Memory B cell (primary cell): ENCODE measurements around the gene TMTC1.

Source experiments
- ATAC-seq: fragments of 150-1000 bp; cut with Tn5 transposase; 2 replicates; pipeline ENCODE4 v1.10.0; 2021; ENCODE audit warnings: low read depth, mild to moderate bottlenecking, moderate library complexity
- DNase-seq, 2 donors: peaks; one replicate each; pipeline ENCODE4 v3.0.0; 2022; ENCODE audit warnings: low spot score in 2 of 2
- H3K27ac Mint-ChIP-seq: one replicate; pipeline ENCODE4 v1.8.0; 2022; ENCODE audit warnings: mild to moderate bottlenecking, moderate library complexity, mixed read lengths
- H3K27me3 Mint-ChIP-seq: one replicate; pipeline ENCODE4 v1.8.0; 2022; ENCODE audit warnings: mixed read lengths
- H3K36me3 Mint-ChIP-seq: one replicate; pipeline ENCODE4 v1.8.0; 2022; ENCODE audit warnings: mild to moderate bottlenecking, mixed read lengths
- H3K4me1 Mint-ChIP-seq: one replicate; pipeline ENCODE4 v1.8.0; 2022; ENCODE audit warnings: mixed read lengths
- H3K4me3 Mint-ChIP-seq: one replicate; pipeline ENCODE4 v1.8.0; 2022; ENCODE audit warnings: mild to moderate bottlenecking, moderate library complexity, mixed read lengths
- H3K9me3 Mint-ChIP-seq: one replicate; pipeline ENCODE4 v1.8.0; 2022; ENCODE audit warnings: mixed read lengths

Gene TMTC1

GRCh38 chr12:29671742-29672141 is 112.0 kb downstream of the TMTC1 start:
- no peak for ATAC-seq
- DNase-seq, result no peak
- Mint-ChIP-seq H3K9me3 (no peaks in the 10 kb centered on the region), H3K4me1 (no peaks in the 10 kb centered on the region), H3K27me3 (no peaks in the 10 kb centered on the region), H3K27ac (no peak overlapping the region), H3K36me3 (no peaks in the 10 kb centered on the region), H3K4me3 (no peak overlapping the region)

GRCh38 chr12:29667011-29667410 is 116.7 kb downstream of the TMTC1 start:
- no peak for ATAC-seq
- Mint-ChIP-seq H3K9me3 (no peaks in the 10 kb centered on the region), H3K27ac (no peak overlapping the region), H3K36me3 (no peaks in the 10 kb centered on the region), H3K27me3 (no peaks in the 10 kb centered on the region), H3K4me1 (no peaks in the 10 kb centered on the region), H3K4me3 (no peak overlapping the region)
- DNase-seq, result no peak

GRCh38 chr12:29665107-29665506 is 118.6 kb downstream of the TMTC1 start:
- H3K27ac Mint-ChIP-seq, result no peak overlapping the region
- no peak overlapping the region for H3K4me3 Mint-ChIP-seq
- ATAC-seq (no peak), DNase-seq (no peak)
- no peaks in the 10 kb centered on the region for H3K27me3 Mint-ChIP-seq
- no peaks in the 10 kb centered on the region for H3K36me3 Mint-ChIP-seq
- no peaks in the 10 kb centered on the region for H3K4me1 Mint-ChIP-seq
- H3K9me3 Mint-ChIP-seq, result no peaks in the 10 kb centered on the region

- H3K4me1 Mint-ChIP-seq, result no peaks in the 10 kb centered on the region
- H3K9me3 Mint-ChIP-seq, result no peaks in the 10 kb centered on the region
- no peak overlapping the region for H3K27ac Mint-ChIP-seq
- no peaks in the 10 kb centered on the region for H3K36me3 Mint-ChIP-seq
- DNase-seq (no peak), ATAC-seq (no peak)
- no peak overlapping the region for H3K4me3 Mint-ChIP-seq
- no peaks in the 10 kb centered on the region for H3K27me3 Mint-ChIP-seq
Measured at GRCh38 chr12:29662734-29663323, 120.9 kb downstream of the TMTC1 start.

GRCh38 chr12:29660847-29661246 is 122.9 kb downstream of the TMTC1 start:
- Mint-ChIP-seq H3K27me3 (no peaks in the 10 kb centered on the region), H3K4me3 (no peak overlapping the region), H3K27ac (no peak overlapping the region), H3K9me3 (no peaks in the 10 kb centered on the region), H3K4me1 (no peaks in the 10 kb centered on the region), H3K36me3 (no peaks in the 10 kb centered on the region)
- ATAC-seq (no peak), DNase-seq (no peak)

GRCh38 chr12:29656762-29657538 is 126.8 kb downstream of the TMTC1 start:
- ATAC-seq, result no peak
- no peak for DNase-seq
- no peak overlapping the region for H3K27ac Mint-ChIP-seq
- no peaks in the 10 kb centered on the region for H3K36me3 Mint-ChIP-seq
- H3K9me3 Mint-ChIP-seq, result no peaks in the 10 kb centered on the region
- no peaks in the 10 kb centered on the region for H3K4me1 Mint-ChIP-seq
- H3K4me3 Mint-ChIP-seq, result no peak overlapping the region
- no peaks in the 10 kb centered on the region for H3K27me3 Mint-ChIP-seq

- H3K36me3 Mint-ChIP-seq, result no peaks in the 10 kb centered on the region
- no peaks in the 10 kb centered on the region for H3K9me3 Mint-ChIP-seq
- H3K27ac Mint-ChIP-seq, result no peak overlapping the region
- no peak overlapping the region for H3K4me3 Mint-ChIP-seq
- ATAC-seq (no peak), DNase-seq (no peak)
- H3K4me1 Mint-ChIP-seq, result no peaks in the 10 kb centered on the region
- no peaks in the 10 kb centered on the region for H3K27me3 Mint-ChIP-seq
Measured at GRCh38 chr12:29655861-29656260, 127.9 kb downstream of the TMTC1 start.

- H3K9me3 Mint-ChIP-seq, result no peaks in the 10 kb centered on the region
- DNase-seq, result no peak
- ATAC-seq, result no peak
Measured at GRCh38 chr12:29653286-29653685, 130.5 kb downstream of the TMTC1 start.

GRCh38 chr12:29650371-29650770 is 133.4 kb downstream of the TMTC1 start:
- no peaks in the 10 kb centered on the region for H3K9me3 Mint-ChIP-seq
- no peak for ATAC-seq

More at GRCh38 chr12:29653286-29653685, 130.5 kb downstream of the TMTC1 start:
- H3K27me3 Mint-ChIP-seq, result peaks cover 3% of the 10 kb centered on the region
- H3K4me1 Mint-ChIP-seq, result no peaks in the 10 kb centered on the region
- no peak overlapping the region for H3K27ac Mint-ChIP-seq
- no peaks in the 10 kb centered on the region for H3K36me3 Mint-ChIP-seq
- no peak overlapping the region for H3K4me3 Mint-ChIP-seq

GRCh38 chr12:29649722-29650121 is 134.0 kb downstream of the TMTC1 start:
- H3K27me3 Mint-ChIP-seq, result peaks cover 3% of the 10 kb centered on the region
- H3K36me3 Mint-ChIP-seq, result no peaks in the 10 kb centered on the region

More at GRCh38 chr12:29650371-29650770, 133.4 kb downstream of the TMTC1 start:
- H3K27ac Mint-ChIP-seq, result no peak overlapping the region
- no peaks in the 10 kb centered on the region for H3K4me1 Mint-ChIP-seq
- H3K4me3 Mint-ChIP-seq, result no peak overlapping the region
- H3K27me3 Mint-ChIP-seq, result peaks cover 3% of the 10 kb centered on the region
- DNase-seq, result no peak
- H3K36me3 Mint-ChIP-seq, result no peaks in the 10 kb centered on the region

GRCh38 chr12:29644536-29645162 is 139.1 kb downstream of the TMTC1 start:
- H3K4me3 Mint-ChIP-seq, result no peak overlapping the region
- peaks cover 3% of the 10 kb centered on the region for H3K4me1 Mint-ChIP-seq
- no peaks in the 10 kb centered on the region for H3K36me3 Mint-ChIP-seq
- H3K27me3 Mint-ChIP-seq, result no peaks in the 10 kb centered on the region
- H3K9me3 Mint-ChIP-seq, result peaks cover 3% of the 10 kb centered on the region
- no peak for ATAC-seq
- DNase-seq, result no peak
- H3K27ac Mint-ChIP-seq, result no peak overlapping the region

More at GRCh38 chr12:29649722-29650121, 134.0 kb downstream of the TMTC1 start:
- no peak for ATAC-seq
- no peak overlapping the region for H3K4me3 Mint-ChIP-seq
- no peaks in the 10 kb centered on the region for H3K9me3 Mint-ChIP-seq
- H3K4me1 Mint-ChIP-seq, result peaks cover 1% of the 10 kb centered on the region
- DNase-seq, result no peak
- no peak overlapping the region for H3K27ac Mint-ChIP-seq

GRCh38 chr12:29640589-29641345 is 143.0 kb downstream of the TMTC1 start:
- H3K4me1 Mint-ChIP-seq, result peaks cover 3% of the 10 kb centered on the region

GRCh38 chr12:29639893-29640495 is 143.7 kb downstream of the TMTC1 start:
- H3K9me3 Mint-ChIP-seq, result peaks cover 3% of the 10 kb centered on the region
- H3K36me3 Mint-ChIP-seq, result no peaks in the 10 kb centered on the region
- H3K27me3 Mint-ChIP-seq, result peaks cover 2% of the 10 kb centered on the region
- DNase-seq (no peak), ATAC-seq (no peak)
- no peak overlapping the region for H3K4me3 Mint-ChIP-seq
- H3K27ac Mint-ChIP-seq, result no peak overlapping the region
- peaks cover 3% of the 10 kb centered on the region for H3K4me1 Mint-ChIP-seq

More at GRCh38 chr12:29640589-29641345, 143.0 kb downstream of the TMTC1 start:
- ATAC-seq, result no peak
- no peak for DNase-seq
- Mint-ChIP-seq H3K9me3 (peaks cover 3% of the 10 kb centered on the region), H3K27me3 (no peaks in the 10 kb centered on the region), H3K36me3 (no peaks in the 10 kb centered on the region), H3K27ac (no peak overlapping the region), H3K4me3 (no peak overlapping the region)
